GM21825 (cell line): ENCODE data around the gene CIB2.

Experiments used
- ATAC-seq: cut with Tn5 transposase; IDR thresholded peaks from one replicate; pipeline ENCODE4 v1.9.1; 2021; ENCODE audit warnings: mild to moderate bottlenecking, moderate library complexity; ENCODE audit not compliant: unreplicated experiment

CIB2 gene

DNA sequence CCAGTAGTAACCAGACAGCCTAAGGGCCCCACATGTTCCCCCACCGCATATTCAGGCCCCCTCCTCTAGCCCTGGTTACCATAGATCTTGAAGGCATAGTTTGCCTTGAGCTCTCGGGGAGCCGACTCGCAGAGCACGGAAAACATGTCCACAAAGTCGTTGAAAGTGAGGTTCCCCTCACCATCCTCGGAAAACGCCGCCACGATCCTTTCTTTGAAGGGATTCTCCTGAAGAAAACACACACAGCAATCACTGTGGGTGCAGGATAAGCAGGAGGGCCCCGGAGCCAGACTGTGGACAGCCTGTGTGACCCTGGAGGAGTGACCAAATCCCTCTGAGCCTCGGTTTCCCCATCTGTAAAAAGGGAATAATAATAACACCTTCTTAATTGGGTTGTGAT lies 22.1 kb downstream of the CIB2 start:
- ATAC-seq, result no peak

DNA sequence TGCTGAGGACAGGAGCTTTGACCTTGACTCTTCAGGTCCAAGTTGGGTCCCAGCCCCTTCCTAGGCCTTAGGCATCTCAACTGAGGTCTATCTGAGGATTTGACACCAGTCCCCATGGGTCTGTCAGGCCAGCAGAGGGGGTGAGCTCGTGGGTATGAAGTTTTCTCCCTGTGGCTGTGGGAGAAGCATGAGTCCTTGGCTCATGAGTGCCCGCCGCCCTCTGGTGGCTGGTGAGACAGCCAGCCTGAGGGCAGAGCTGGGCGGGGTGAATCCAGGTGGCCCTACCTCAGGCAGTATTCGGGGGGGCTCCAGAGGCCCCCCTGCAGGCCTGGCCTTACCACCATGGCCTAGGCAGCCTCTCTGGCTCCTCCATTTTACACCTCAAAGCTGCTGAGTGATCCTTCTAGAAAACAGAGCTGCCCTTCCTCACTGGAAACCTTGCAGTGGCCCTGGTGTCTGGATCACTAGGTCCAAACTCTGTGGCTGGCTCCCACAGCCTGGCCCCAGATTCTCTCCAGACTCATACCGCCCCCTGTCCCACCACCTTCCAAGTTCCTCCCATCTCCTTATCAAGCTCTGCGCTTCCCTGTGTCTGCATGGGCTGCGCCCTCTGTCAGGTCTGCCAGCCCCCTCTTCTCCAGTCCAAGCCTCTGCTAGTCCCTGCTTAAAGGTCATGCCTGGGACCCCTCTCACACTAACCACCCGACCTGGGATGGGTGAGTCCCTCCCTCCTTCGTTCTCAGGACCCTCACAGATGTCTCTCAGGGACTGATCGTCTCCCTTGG lies 22.8 kb downstream of the CIB2 start:
- peak; percentile 56 for ATAC-seq

DNA sequence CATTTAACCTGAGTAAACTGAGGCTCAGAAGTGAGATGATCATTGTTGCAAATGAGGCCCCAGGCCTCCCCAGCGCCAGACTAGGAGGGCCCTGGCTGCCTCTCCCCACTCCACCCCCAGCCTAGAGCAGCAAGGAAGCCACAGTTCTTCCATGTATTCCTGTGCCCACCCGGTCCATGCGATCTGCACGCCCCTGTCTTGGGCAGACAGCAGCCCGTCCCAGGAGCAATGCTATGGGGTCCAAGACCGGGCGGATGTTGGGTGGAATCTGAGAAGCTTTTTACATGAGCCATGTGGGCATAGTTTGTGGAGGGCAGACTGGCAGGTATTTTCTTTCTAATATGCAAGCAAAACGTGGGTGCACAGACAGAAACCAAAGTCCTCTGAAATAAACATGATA lies 23.8 kb downstream of the CIB2 start:
- no peak for ATAC-seq

- no peak for ATAC-seq
Measured at GRCh38 chr15:78105476-78106241, 25.6 kb downstream of the CIB2 start.

DNA sequence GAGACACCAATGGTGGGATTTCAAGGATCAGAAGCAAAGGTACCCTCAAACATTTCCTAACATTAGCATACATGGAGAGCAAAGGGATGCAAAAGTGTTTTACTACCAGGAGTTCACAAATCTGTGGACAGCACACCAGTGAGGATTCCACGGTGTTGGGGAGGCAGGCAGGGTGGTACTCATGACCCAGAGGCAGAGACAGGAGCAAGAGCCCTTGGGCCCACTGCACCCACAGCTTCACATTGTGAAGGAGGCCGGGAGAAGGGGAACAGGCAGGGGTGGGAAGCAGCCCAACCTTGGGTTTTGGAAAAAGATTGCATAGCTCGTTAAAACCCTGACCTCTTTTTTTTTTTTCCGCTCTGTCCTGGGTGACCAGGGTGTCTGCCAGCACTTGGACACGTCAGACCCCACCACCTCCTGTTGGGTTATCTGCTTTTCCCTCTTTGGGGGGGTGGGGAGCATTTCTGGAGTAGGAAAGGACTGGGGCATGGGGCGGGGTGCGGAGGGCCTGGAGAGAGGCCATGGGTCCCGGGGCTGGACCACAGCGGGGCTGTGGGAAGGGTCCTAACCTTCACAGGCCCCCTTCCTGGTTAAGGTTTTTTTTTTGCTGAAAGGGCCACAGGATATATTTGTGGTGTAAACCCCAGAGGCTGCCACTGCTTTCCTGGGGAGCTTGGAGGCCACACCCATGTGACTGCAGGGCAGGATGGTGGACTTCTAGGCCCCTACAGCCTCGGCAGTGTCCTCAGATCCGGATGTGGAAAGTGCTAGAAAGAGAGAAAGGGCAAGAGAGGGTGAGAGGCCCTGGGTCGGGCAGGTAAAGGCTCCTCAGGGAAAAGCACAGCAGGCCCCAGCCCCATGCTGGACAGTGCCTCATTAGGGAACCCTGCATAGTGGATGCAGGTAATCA lies 26.4 kb downstream of the CIB2 start:
- no peak for ATAC-seq

DNA sequence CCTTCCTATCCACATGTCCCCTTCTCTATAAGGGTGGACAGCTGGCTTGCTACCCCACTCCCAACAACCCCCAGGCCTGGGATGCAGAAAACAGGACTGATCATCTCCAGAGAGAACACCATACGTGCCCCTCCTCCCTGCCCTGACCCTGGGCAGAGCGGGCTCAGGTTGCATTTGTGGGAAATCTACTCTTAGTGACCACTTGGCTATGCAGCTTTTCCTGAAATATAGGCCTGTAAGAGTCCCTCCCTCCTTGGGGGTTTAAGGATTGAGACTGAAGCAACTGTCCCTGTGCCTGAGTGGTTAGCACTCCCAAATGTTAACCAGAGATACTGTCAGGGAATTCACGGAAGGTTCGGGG lies 27.1 kb downstream of the CIB2 start:
- no peak for ATAC-seq

GRCh38 chr15:78103406-78104118 lies 27.7 kb downstream of the CIB2 start:
- peak; percentile 79 for ATAC-seq

DNA sequence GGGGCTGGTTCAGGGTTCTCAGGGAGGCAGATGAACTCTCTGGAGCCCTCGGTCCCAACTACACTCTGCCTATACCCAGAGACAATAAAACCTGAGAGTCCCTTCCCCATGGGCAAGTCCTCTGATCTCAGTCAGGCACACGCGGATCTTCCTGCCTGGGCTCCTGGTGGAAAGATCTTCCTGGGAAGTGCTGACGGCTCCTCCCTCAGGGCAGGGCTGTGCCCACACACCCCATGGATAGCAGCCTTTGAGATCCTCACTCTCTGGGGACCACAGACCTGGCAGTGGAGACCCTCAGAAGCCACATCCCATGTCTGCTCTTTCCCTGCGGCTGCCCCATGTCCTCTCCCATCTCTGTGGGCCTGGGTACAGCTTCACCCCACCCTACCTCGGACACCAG lies 28.5 kb downstream of the CIB2 start:
- no peak for ATAC-seq

DNA sequence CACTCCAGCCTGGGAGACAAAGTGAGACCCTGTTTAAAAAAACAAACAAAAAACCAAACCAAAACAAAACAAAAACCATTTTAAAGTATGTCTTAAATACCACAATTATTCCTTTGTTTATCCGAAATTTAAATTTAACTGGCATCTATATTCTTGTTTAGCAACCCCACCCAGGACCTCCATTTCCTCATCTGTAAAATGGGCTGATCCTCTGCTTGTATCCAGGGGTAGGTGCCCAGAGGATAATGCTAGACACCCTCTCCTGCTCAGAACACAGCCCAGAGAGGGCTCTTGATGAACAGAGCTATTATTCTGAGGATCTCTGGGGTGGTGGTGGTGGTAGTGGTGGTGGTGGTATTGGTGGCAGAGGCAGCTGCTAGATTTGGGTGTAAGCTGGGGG lies 29.0 kb downstream of the CIB2 start:
- no peak for ATAC-seq

GRCh38 chr15:78101423-78102105 lies 29.7 kb downstream of the CIB2 start:
- ATAC-seq, result no peak

GRCh38 chr15:78100886-78101285 lies 30.4 kb downstream of the CIB2 start:
- ATAC-seq, result no peak

- ATAC-seq, result no peak
Measured at GRCh38 chr15:78098131-78098755, 33.0 kb downstream of the CIB2 start.

DNA sequence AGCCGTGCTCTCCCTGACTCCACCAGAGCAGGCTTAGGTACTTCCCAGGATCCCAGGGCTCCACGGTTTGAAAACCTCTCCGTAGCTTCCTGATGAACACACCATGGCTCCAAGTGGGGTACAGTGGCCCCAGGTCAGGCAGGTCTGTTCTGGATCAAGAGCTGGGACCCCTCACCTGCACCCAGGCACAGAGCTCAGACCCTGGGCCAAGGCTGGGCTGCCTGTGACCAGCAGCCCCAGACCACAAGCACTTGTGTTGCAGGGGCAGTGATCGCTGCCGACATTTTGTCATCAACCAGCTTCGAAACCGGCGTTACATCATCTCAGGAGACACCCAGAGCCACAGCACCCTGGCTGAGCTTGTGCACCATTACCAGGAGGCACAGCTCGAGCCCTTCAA lies 33.6 kb downstream of the CIB2 start:
- ATAC-seq, result no peak

GRCh38 chr15:78093242-78094020 lies 37.8 kb downstream of the CIB2 start:
- ATAC-seq, result no peak

DNA sequence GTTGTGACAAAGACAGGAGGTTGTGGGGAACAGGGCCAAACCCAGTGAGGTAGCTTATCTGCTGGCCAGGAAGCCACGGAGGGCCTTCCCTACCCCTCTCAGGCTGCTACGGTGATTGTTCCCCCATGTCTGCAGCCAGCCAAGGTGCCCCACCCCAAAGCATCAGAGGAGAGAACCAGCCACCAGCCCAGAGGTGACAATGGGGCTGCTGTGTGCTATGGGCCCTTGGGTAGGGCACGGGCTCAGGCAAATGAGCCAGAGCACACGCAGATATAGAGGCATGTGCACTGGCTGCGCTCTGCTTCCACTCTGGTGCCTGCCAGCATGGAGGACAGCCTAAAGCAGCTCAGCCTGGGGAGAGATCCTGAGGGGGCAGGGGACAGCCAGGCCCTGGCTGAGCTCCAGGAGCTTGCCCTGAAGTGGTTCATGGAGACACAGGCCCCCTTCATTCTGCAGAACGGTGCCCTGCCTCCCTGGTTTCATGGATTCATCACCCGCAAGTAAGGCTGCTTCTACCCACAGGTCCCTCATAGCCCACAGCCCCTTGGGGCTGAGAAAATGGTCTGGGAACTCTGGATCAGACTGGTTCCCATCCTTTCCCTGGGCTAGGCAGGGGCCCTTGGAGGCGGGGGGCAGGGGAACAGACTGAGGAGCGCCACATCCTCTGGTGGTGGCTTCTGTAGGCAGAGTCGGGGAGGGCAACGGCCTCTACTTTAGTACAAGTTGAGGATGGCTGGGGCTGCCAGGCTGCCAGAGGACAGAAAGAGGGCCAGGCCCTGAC lies 38.8 kb downstream of the CIB2 start, which contains the start of gene SH2D7:
TSS of gene SH2D7 (plus strand) at position 301 of the 781 bp plus-strand sequence. CDS start at position 325, 24 bp downstream.
- no peak for ATAC-seq

- ATAC-seq, result no peak
Measured at GRCh38 chr15:78090422-78091063, 40.7 kb downstream of the CIB2 start.

- ATAC-seq, result no peak
Measured at GRCh38 chr15:78088773-78089080, 42.5 kb downstream of the CIB2 start.
